K562 (cell line): ENCODE measurements around the gene TMEM242. TPM values are rescaled to one million over a fixed set of nuclear protein-coding genes. Genes with fewer than 3 reads are reported as not detected.
A peak's percentile ranks its signal among the peaks of the same experiment; 100 is the strongest.

Experiments used
- AFF1 ChIP-seq, 2 experiments: fragments of 450-650 bp; IDR thresholded peaks; 2 replicates each; pipeline ENCODE4 v1.6.1; 2018; ENCODE audit warnings: mild to moderate bottlenecking in 2 of 2, low read depth in 1 of 2; ENCODE audit not compliant: partially characterized antibody in 2 of 2
- CHCHD3 ChIP-seq: fragments of 250-450 bp; sonication (Bioruptor Pico); IDR thresholded peaks from 2 replicates; pipeline ENCODE4 v2.1.2; 2022; ENCODE audit warnings: mild to moderate bottlenecking
- HDAC6 ChIP-seq: IDR thresholded peaks from 2 replicates; pipeline ENCODE4 v1.6.1; 2012; ENCODE audit warnings: low read depth, mild to moderate bottlenecking, control low read depth, inconsistent platforms, low read length, moderate library complexity
- IRF9 ChIP-seq: fragments of 450-650 bp; IDR thresholded peaks from 2 replicates; pipeline ENCODE4 v1.6.1; 2016; ENCODE audit warnings: missing biosample characterization, missing genetic modification characterization
- MTA3 ChIP-seq: fragments of 450-650 bp; formaldehyde crosslinking; IDR thresholded peaks from 2 replicates; pipeline ENCODE4 v1.6.1; 2017; ENCODE audit warnings: mild to moderate bottlenecking, borderline replicate concordance
- NFXL1 ChIP-seq: fragments of 450-650 bp; formaldehyde crosslinking; IDR thresholded peaks from 2 replicates; pipeline ENCODE4 v1.4.0; 2021; ENCODE audit warnings: mild to moderate bottlenecking
- PBX2 ChIP-seq, 2 experiments: IDR thresholded peaks in 1 of 2; conservative IDR thresholded peaks in 1 of 2; 2 replicates each; pipeline ENCODE4 v1.6.1; 2016; ENCODE audit warnings: low read depth in 2 of 2, mild to moderate bottlenecking in 1 of 2, missing compliant biosample characterization in 1 of 2, missing genetic modification characterization in 1 of 2, moderate library complexity in 1 of 2
- POU5F1 ChIP-seq: fragments of 150-350 bp; IDR thresholded peaks from 2 replicates; pipeline ENCODE4 v1.6.1; 2014; ENCODE audit warnings: borderline replicate concordance, low read length, low read depth, mild to moderate bottlenecking; ENCODE audit not compliant: partially characterized antibody
- RBM34 ChIP-seq: fragments of 200-400 bp; formaldehyde crosslinking; IDR thresholded peaks from 2 replicates; pipeline ENCODE4 v1.6.1; 2018; ENCODE audit warnings: low read length, borderline replicate concordance; ENCODE audit not compliant: insufficient read depth
- TRIM28 ChIP-seq: fragments of 450-650 bp; IDR thresholded peaks from 2 replicates; pipeline ENCODE4 v1.6.1; 2017
- ZNF274 ChIP-seq: IDR thresholded peaks from 2 replicates; pipeline ENCODE4 v1.6.1; 2011; ENCODE audit warnings: low read depth, mild to moderate bottlenecking, low read length, moderate library complexity, borderline replicate concordance
- ZNF347 ChIP-seq: fragments of 450-650 bp; formaldehyde crosslinking; IDR thresholded peaks from 2 replicates; pipeline ENCODE4 v1.4.0; 2020; ENCODE audit warnings: low read depth, mild to moderate bottlenecking, moderate library complexity
- ZNF395 ChIP-seq: fragments of 200-800 bp; sonication (Bioruptor generic); IDR thresholded peaks from 2 replicates; pipeline ENCODE4 v1.6.1; 2017; ENCODE audit warnings: missing genetic modification characterization, missing compliant biosample characterization
- ZNF41 ChIP-seq: fragments of 250-450 bp; sonication (Bioruptor Pico); conservative IDR thresholded peaks from 2 replicates; pipeline ENCODE4 v1.4.0; 2020; ENCODE audit warnings: mild to moderate bottlenecking
- ZNF511 ChIP-seq: sonication (generic); formaldehyde crosslinking; IDR thresholded peaks from 2 replicates; pipeline ENCODE4 v1.8.0; 2022; ENCODE audit warnings: mild to moderate bottlenecking, missing genetic modification reagents
- polyA plus RNA-seq, 8 experiments: library from polyadenylated mRNA; depleted of rRNA in 4 of 8; stranded (reverse) in 5 of 8; unstranded in 3 of 8; fragments of >200 nt; fragmentation: Nextera tagmentation in 2 of 8; fragmentation: Illumina TruSeq in 1 of 8; extraction: Ambion mirVana in 2 of 8; extraction: Trizol in 1 of 8; gene quantifications; 2 replicates each; pipeline versions ENCODE4 v1.2.1 to v1.2.3, GENCODE V29; 2011 to 2014; ENCODE audit warnings: inconsistent platforms in 1 of 8, missing spikeins in 1 of 8
- total RNA-seq, 7 experiments: library from RNA; depleted of rRNA in 6 of 7; stranded (reverse); fragments of >200 nt in 6 of 7; fragmentation: Illumina TruSeq in 2 of 7; extraction: Trizol in 2 of 7; gene quantifications; 2 replicates each; pipeline versions ENCODE4 v1.2.1 to v1.2.3, GENCODE V29; 2011 to 2021; ENCODE audit warnings: low replicate concordance in 1 of 7

Gene TMEM242
- total and polyA plus RNA-seq, 9 of the 15 experiments (the other 6 are each of a cell fraction or from before 2014, with no cell fraction given): 9.5 to 35.3 (median 16.5) TPM

GRCh38 chr6:157316871-157317814 lies 6.2 kb downstream of the TMEM242 start (continued):
- peak; percentile 34; the same call in 1 of the 2 replicates for TF ChIP-seq ZNF395 (CRISPR knock-in tag)
- no peak for TF ChIP-seq NFXL1 (CRISPR knock-in tag)
- TF ChIP-seq CHCHD3 (CRISPR knock-in tag): no peak
- peak; percentile 68 for TF ChIP-seq IRF9
- no peak for TF ChIP-seq ZNF274
- no peak for TF ChIP-seq PBX2 (CRISPR knock-in tag; IDR thresholded peaks at IDR 0.05; ENCODE audit: low read depth)
- peak; percentile 70 for TF ChIP-seq PBX2 (tag; conservative IDR thresholded peaks at IDR 0.05; ENCODE audit: low read depth)
- TF ChIP-seq ZNF41 (CRISPR knock-in tag): no peak
- no peak; the same call in 1 of the 2 replicates for TF ChIP-seq MTA3
- no peak for TF ChIP-seq POU5F1
- no peak for TF ChIP-seq RBM34
- TF ChIP-seq TRIM28: 0 out of 2 replicates have a peak, but pooled peaks have one; percentile 58
- TF ChIP-seq AFF1 (IDR thresholded peaks at IDR 0.05; ENCODE audit: low read depth in 1 of 2, partially characterized antibody in 2 of 2): peak in 1 of 2 experiments; percentile 81
- TF ChIP-seq ZNF347 (CRISPR knock-in tag): no peak
- TF ChIP-seq HDAC6: no peak
- no peak for TF ChIP-seq ZNF511 (CRISPR knock-in tag)
